RWPE2 (cell line): ENCODE data around the gene ZFHX3.
A peak's percentile ranks its signal among the peaks of the same experiment; 100 is the strongest.

Experiments
- ATAC-seq: fragments of 200-7000 bp; cut with Tn5 transposase; 3 replicates; pipeline ENCODE4 v1.9.1; 2021; ENCODE audit warnings: low read depth
- DNase-seq: peaks from one replicate; pipeline ENCODE4 v3.0.0-alpha.2; 2020; ENCODE audit warnings: low spot score
- H3K27ac ChIP-seq: fragments of 450-650 bp; 2 replicates; pipeline ENCODE4 v1.5.1; 2017; ENCODE audit warnings: mild to moderate bottlenecking; ENCODE audit not compliant: poor library complexity, severe bottlenecking
- H3K27me3 ChIP-seq: fragments of 250-450 bp; sonication (Bioruptor Pico); 2 replicates; pipeline ENCODE4 v1.5.1; 2021; ENCODE audit warnings: mild to moderate bottlenecking, moderate library complexity; ENCODE audit not compliant: insufficient read depth, poor library complexity, severe bottlenecking
- H3K36me3 ChIP-seq: fragments of 250-450 bp; sonication (Bioruptor Pico); 2 replicates; pipeline ENCODE4 v1.5.1; 2020; ENCODE audit warnings: low read depth, mild to moderate bottlenecking, moderate library complexity
- H3K4me1 ChIP-seq: fragments of 250-450 bp; sonication (Bioruptor Pico); 2 replicates; pipeline ENCODE4 v1.5.1; 2021; ENCODE audit warnings: mild to moderate bottlenecking, moderate library complexity; ENCODE audit not compliant: insufficient read depth, poor library complexity, severe bottlenecking
- H3K4me3 ChIP-seq: fragments of 250-450 bp; sonication (Bioruptor Pico); 2 replicates; pipeline ENCODE4 v1.5.1; 2021; ENCODE audit warnings: mild to moderate bottlenecking, moderate library complexity; ENCODE audit not compliant: severe bottlenecking
- H3K9me3 ChIP-seq: fragments of 250-450 bp; sonication (Bioruptor Pico); 2 replicates; pipeline ENCODE4 v1.5.1; 2021; ENCODE audit warnings: mild to moderate bottlenecking, moderate library complexity; ENCODE audit not compliant: severe bottlenecking
- CTCF ChIP-seq: fragments of 450-650 bp; IDR thresholded peaks from one replicate; pipeline ENCODE4 v1.5.1; 2017; ENCODE audit warnings: mild to moderate bottlenecking, moderate library complexity; ENCODE audit not compliant: poor library complexity, severe bottlenecking

Gene ZFHX3

GRCh38 chr16:73023752-73024570 lies 24.0 kb downstream of the ZFHX3 start:
- Histone ChIP-seq H3K27ac (no peak overlapping the region), H3K4me1 (peaks cover 20% of the 10 kb centered on the region), H3K4me3 (no peak overlapping the region), H3K27me3 (no peaks in the 10 kb centered on the region), H3K9me3 (no peaks in the 10 kb centered on the region), H3K36me3 (no peaks in the 10 kb centered on the region)
- DNase-seq (no peak), ATAC-seq (no peak)
- no peak for TF ChIP-seq CTCF

- TF ChIP-seq CTCF, result no peak
- peaks cover 20% of the 10 kb centered on the region for H3K4me1 ChIP-seq
- DNase-seq (no peak), ATAC-seq (no peak)
- H3K36me3 ChIP-seq, result no peaks in the 10 kb centered on the region
- no peaks in the 10 kb centered on the region for H3K27me3 ChIP-seq
- no peaks in the 10 kb centered on the region for H3K9me3 ChIP-seq
- H3K27ac ChIP-seq, result no peak overlapping the region
- H3K4me3 ChIP-seq, result no peak overlapping the region
These were observed 24.6 kb downstream of the ZFHX3 start for GRCh38 chr16:73023320-73023719.

- no peak for DNase-seq
- no peak for ATAC-seq
- TF ChIP-seq CTCF, result no peak
- Histone ChIP-seq H3K4me1 (peaks cover 20% of the 10 kb centered on the region), H3K27ac (no peak overlapping the region), H3K27me3 (no peaks in the 10 kb centered on the region), H3K36me3 (no peaks in the 10 kb centered on the region), H3K4me3 (no peak overlapping the region), H3K9me3 (no peaks in the 10 kb centered on the region)
These were observed 25.4 kb downstream of the ZFHX3 start for GRCh38 chr16:73022534-73022933.

- DNase-seq, result no peak
- Histone ChIP-seq H3K27ac (no peak overlapping the region), H3K9me3 (no peaks in the 10 kb centered on the region), H3K4me1 (peaks cover 20% of the 10 kb centered on the region), H3K4me3 (no peak overlapping the region), H3K36me3 (no peaks in the 10 kb centered on the region), H3K27me3 (no peaks in the 10 kb centered on the region)
- TF ChIP-seq CTCF, result no peak
- no peak for ATAC-seq
These were observed 25.9 kb downstream of the ZFHX3 start for GRCh38 chr16:73021866-73022495.

GRCh38 chr16:73020409-73020884 lies 27.5 kb downstream of the ZFHX3 start:
- Histone ChIP-seq H3K4me3 (no peak overlapping the region), H3K27ac (peak overlapping the region; percentile 58), H3K9me3 (no peaks in the 10 kb centered on the region), H3K36me3 (no peaks in the 10 kb centered on the region), H3K4me1 (peaks cover 31% of the 10 kb centered on the region), H3K27me3 (no peaks in the 10 kb centered on the region)
- ATAC-seq, result peak; percentile 59
- DNase-seq, result peak; percentile 81
- TF ChIP-seq CTCF, result no peak
